Fibroblast of mammary gland (primary cell): Measurements from ENCODE around the gene DGKB.
"Not testable (repeated sequence)": the region's sequence is repeated elsewhere in the genome, so short reads cannot be mapped to it uniquely, and the experiment has no call there.

Source experiments
- DNase-seq: peaks from one replicate; pipeline ENCODE4 v3.0.0-alpha.2; 2010; ENCODE audit warnings: low read depth
- H3K4me3 ChIP-seq: 2 replicates; pipeline ENCODE4 v1.5.1; 2011; ENCODE audit warnings: low read depth, mild to moderate bottlenecking, low read length, moderate library complexity; ENCODE audit not compliant: control insufficient read depth
- TF ChIP-seq, protein P1 (sequence below): conservative IDR thresholded peaks from 2 replicates; pipeline ENCODE4 v1.5.1; 2011; ENCODE audit warnings: low read depth, low read length, inconsistent platforms; ENCODE audit not compliant: control insufficient read depth, insufficient read depth

The DGKB gene

GRCh38 chr7:14495633-14496032, 406.9 kb downstream of the DGKB start:
- no peak for DNase-seq
- no peak overlapping the region for H3K4me3 ChIP-seq
- TF ChIP-seq, protein P1, sequence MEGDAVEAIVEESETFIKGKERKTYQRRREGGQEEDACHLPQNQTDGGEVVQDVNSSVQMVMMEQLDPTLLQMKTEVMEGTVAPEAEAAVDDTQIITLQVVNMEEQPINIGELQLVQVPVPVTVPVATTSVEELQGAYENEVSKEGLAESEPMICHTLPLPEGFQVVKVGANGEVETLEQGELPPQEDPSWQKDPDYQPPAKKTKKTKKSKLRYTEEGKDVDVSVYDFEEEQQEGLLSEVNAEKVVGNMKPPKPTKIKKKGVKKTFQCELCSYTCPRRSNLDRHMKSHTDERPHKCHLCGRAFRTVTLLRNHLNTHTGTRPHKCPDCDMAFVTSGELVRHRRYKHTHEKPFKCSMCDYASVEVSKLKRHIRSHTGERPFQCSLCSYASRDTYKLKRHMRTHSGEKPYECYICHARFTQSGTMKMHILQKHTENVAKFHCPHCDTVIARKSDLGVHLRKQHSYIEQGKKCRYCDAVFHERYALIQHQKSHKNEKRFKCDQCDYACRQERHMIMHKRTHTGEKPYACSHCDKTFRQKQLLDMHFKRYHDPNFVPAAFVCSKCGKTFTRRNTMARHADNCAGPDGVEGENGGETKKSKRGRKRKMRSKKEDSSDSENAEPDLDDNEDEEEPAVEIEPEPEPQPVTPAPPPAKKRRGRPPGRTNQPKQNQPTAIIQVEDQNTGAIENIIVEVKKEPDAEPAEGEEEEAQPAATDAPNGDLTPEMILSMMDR = no peak

DNA sequence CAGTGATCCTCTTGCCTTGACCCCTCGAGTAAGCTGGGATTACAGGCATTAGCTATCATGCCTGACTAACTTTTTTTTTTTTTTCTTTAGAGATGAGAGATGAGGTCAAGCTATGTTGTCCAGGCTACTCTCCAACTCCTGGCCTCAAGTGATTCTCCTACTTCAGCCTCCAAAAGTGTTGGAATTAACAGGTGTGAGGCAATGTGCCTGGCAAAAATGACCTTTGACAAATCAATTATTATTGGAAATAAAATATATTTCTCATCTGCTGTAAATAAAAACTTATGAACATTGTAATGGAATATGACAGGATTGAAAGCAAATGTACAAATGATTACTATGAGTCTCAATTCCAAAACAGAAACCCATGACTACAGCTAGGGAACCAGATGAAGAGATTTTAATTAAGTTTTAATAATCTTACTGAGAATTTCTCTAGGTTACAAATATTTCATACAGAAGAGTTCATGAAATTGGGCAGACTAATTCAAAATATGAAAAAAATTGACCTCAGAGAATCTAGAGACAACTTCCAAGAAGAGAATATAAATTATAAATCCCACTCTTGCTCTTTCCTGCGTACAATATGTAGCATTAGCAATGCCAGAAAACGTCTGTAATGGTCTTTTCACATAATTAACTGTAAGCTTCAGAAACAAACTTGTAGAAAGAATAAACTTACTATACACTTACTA, 414.7 kb downstream of the DGKB start:
- DNase-seq = no peak
- TF ChIP-seq, protein P1 = no peak
- no peak overlapping the region for H3K4me3 ChIP-seq

- no peak for DNase-seq
- TF ChIP-seq, protein P1 = no peak
- no peak overlapping the region for H3K4me3 ChIP-seq
Observed at GRCh38 chr7:14483663-14484062, 418.9 kb downstream of the DGKB start.

GRCh38 chr7:14480281-14480680, 422.3 kb downstream of the DGKB start:
- TF ChIP-seq, protein P1 = no peak
- H3K4me3 ChIP-seq = no peak overlapping the region
- no peak for DNase-seq

DNA sequence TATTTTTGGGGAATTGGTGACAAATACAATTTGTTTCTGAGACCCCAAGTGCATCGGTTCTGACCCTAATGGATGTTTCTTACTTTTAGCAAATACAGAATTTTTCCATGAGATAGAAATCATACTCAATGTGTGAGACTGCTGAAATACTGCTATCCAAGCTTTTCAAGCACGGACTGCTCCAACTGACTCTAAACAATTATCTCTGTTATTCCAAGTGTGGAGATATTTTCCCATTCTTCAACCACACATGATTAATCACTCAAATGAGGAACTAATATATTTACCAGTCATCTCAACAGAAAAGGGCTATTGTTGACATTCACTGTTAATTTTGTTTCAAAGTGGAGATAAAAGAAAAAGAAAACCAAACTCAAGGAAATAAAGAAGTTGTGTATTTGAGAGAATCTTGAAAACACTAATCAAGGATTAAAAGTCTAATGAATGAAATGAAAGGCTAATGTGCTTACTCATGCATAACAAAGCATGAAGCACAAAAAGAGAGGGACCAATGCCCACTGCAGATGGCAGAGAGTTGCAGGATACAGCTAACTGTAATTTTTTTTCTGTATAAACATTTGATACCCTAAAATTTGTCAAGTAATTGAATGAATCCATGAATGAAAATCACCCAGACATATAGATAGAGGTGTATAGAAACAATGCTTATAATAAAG, 423.6 kb downstream of the DGKB start:
- DNase-seq = no peak
- H3K4me3 ChIP-seq = no peak overlapping the region
- TF ChIP-seq, protein P1 = no peak

- not testable (repeated sequence) for H3K4me3 ChIP-seq, DNase-seq
Observed at GRCh38 chr7:14461716-14462115, 440.8 kb downstream of the DGKB start.

DNA sequence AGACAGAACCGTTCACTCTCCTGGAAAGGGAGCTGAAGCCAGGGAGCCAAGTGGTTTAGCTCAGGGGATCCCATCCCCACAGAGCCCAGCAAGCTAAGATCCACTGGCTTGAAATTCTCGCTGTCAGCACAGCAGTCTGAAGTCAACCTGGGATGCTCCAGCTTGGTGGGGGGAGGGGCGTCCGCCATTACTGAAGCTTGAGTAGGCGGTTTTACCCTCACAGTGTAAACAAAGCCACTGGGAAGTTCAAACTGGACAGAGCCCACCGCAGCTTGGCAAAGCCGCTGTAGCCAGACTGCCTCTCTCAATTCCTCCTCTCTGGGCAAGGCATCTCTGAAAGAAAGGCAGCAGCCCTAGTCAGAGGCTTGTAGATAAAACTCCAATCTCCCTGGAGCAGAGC, 443.7 kb downstream of the DGKB start:
- not testable (repeated sequence) for DNase-seq, H3K4me3 ChIP-seq
